ENCODE data around the gene METAP1. TPM values are rescaled to one million over a fixed set of nuclear protein-coding genes. Genes with fewer than 3 reads are reported as not detected.

METAP1 gene
- total and polyA plus RNA-seq, 2 donors (not counting 1 experiment from before 2014, with no cell fraction given): 20.4 to 40.0 TPM

DNA sequence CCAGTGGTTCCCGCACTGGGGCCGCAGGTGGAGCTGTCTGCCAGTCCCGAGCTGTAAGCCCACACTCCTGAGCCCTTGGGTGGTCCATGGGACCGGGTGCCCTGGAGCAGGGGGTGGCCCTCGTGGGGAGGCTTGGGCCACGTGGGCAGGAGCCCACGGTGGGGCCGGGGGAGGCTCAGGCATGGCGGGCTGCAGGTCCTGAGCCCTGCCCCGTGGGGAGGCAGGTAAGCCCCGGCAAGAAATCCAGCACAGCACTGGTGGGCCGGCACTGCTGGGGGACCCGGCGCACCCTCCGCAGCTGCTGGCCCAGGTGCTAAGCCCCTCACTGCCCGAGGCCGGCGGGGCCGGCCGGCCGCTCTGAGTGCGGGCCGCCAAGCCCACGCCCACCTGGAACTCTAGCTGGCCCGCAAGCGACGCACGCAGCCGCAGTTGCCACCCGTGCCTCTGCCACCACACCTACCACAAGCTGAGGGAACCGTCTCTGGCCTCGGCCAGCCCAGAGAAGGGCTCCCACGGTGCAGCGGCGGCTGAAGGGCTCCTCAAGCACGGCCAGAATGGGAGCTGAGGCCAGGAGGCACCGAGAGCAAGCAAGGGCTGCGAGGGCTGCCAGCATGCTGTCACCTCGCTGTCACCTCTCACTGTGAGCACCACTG is 2.0 kb upstream of the METAP1 start:
- 97% methylated on average over 38 of the region's 39 CpGs for WGBS (ENCODE audit: insufficient coverage)
- intact Hi-C loops (cut with micrococcal nuclease): loop anchor here (2.0 kb wide), 2 partner anchors 411 to 901 kb away; partner anchors contain the start of gene LAMTOR3
- ChIA-PET POLR2A (no interaction called here), CTCF (interaction anchor here (1.4 to 7.6 kb wide), 5 partner anchors 53 to 842 kb away, joined by 3 to 173 read pairs (median 10); partner anchors contain the start of gene EIF4E)
- Histone ChIP-seq H3K27ac (ENCODE audit: low read length in 2 of 2) (no peak overlapping the region), H3K4me2 (replicated peaks; ENCODE audit: low read depth, low read length, poor library complexity, severe bottlenecking) (no peak overlapping the region), H3K27me3 (replicated peaks in 1 of 4; ENCODE audit: control extremely low read depth in 1 of 4, control insufficient read depth in 3 of 4, insufficient read depth in 4 of 4, low read length in 3 of 4) (no peaks in the 10 kb centered on the region), H3K9me3 (ENCODE audit: control extremely low read depth in 1 of 3, control insufficient read depth in 2 of 3, insufficient read depth in 1 of 3, low read length in 2 of 3) (peaks cover 0 to 4% (median 0%) of the 10 kb centered on the region in 3 donors), H4K20me1 (ENCODE audit: control insufficient read depth, insufficient read depth, low read length, poor library complexity, severe bottlenecking) (peaks cover 13% of the 10 kb centered on the region), H3K4me3 (ENCODE audit: control extremely low read depth in 1 of 5, extremely low read depth in 1 of 5, insufficient read depth in 1 of 5, low read depth in 2 of 5, low read length in 4 of 5) (no peak overlapping the region), H3K36me3 (replicated peaks in 1 of 2; ENCODE audit: control extremely low read depth in 1 of 2, control insufficient read depth in 1 of 2, extremely low read depth in 1 of 2, insufficient read depth in 2 of 2, low read length in 1 of 2) (no peaks in the 10 kb centered on the region), H3K79me2 (ENCODE audit: control insufficient read depth, insufficient read depth, low read length) (peaks cover 29% of the 10 kb centered on the region), H3K9ac (ENCODE audit: low read length) (no peak overlapping the region), H3K4me1 (ENCODE audit: control insufficient read depth in 2 of 2, insufficient read depth in 2 of 2, low read length in 2 of 2) (peaks cover 11 to 15% of the 10 kb centered on the region in 2 donors), H2AFZ (ENCODE audit: insufficient read depth, low read depth, low read length, poor library complexity, severe bottlenecking) (no peak overlapping the region)
- DNase-seq (peak; percentile 12), ATAC-seq (ENCODE audit: low read depth) (no peak)
- Mint-ChIP-seq H3K4me3 (no peak overlapping the region), H3K27ac (no peak overlapping the region), H3K9me3 (ENCODE audit: insufficient read depth) (no peaks in the 10 kb centered on the region), H3K27me3 (peaks cover 4% of the 10 kb centered on the region), H3K4me1 (peaks cover 24% of the 10 kb centered on the region)
- TF ChIP-seq EZH2 (IDR thresholded peaks at IDR 0.05; ENCODE audit: borderline replicate concordance, insufficient read depth, low read depth, low read length, poor library complexity, severe bottlenecking) (no peak), CTCF (IDR thresholded peaks at IDR 0.05) (no peak)

All from B cell (primary cell).